ENCODE results near the gene NDUFS6.

- TF ChIP-seq TAF1 (IDR thresholded peaks at IDR 0.05; ENCODE audit: borderline replicate concordance, low read depth, low read length), result no peak
- no peak for TF ChIP-seq POLR2AphosphoS5 (IDR thresholded peaks at IDR 0.05; ENCODE audit: low read depth, low read length)
Observed at GRCh38 chr5:1814183-1815020, 13.2 kb downstream of the NDUFS6 start.
